ENCODE results near the gene NCKAP5.

GRCh38 chr2:133591164-133591563 lies 22.9 kb upstream of the NCKAP5 start:
- TF ChIP-seq CTCF (IDR thresholded peaks at IDR 0.05): no peak
- TF ChIP-seq POLR2AphosphoS5 (IDR thresholded peaks at IDR 0.05): peak; percentile 78
- TF ChIP-seq POLR2A (IDR thresholded peaks at IDR 0.05): no peak

Measured in prostate gland (tissue), 2 donors.